GM23338 (cell line): ENCODE results near the gene SNORC. TPM values are rescaled to one million over a fixed set of nuclear protein-coding genes. Genes with fewer than 3 reads are reported as not detected.

Source experiments
- ATAC-seq: fragments of 200-7000 bp; cut with Tn5 transposase; 3 replicates; pipeline ENCODE4 v1.9.1; 2020
- DNase-seq: peaks from one replicate; pipeline ENCODE4 v3.0.0-alpha.2; 2015; ENCODE audit warnings: low spot score
- H2AFZ ChIP-seq: fragments of 200-600 bp; sonication (generic); 2 replicates; pipeline ENCODE4 v1.8.0; 2016; ENCODE audit warnings: antibody characterized with exemption, mild to moderate bottlenecking, moderate library complexity
- H3F3A ChIP-seq: fragments of 200-600 bp; sonication (generic); replicated peaks from 2 replicates; pipeline ENCODE4 v1.8.0; 2017; ENCODE audit warnings: antibody characterized with exemption, mixed run types, low read depth
- H3K27ac ChIP-seq: fragments of 200-600 bp; sonication (generic); 2 replicates; pipeline ENCODE4 v1.6.1; 2016; ENCODE audit warnings: low read depth
- H3K27me3 ChIP-seq: fragments of 200-600 bp; sonication (generic); 2 replicates; pipeline ENCODE4 v1.8.0; 2016; ENCODE audit warnings: mild to moderate bottlenecking, mixed run types, moderate library complexity; ENCODE audit not compliant: insufficient read depth
- H3K36me3 ChIP-seq: fragments of 200-600 bp; sonication (generic); 2 replicates; pipeline ENCODE4 v1.8.0; 2016; ENCODE audit warnings: mild to moderate bottlenecking; ENCODE audit not compliant: insufficient read depth
- H3K4me1 ChIP-seq: fragments of 200-600 bp; sonication (generic); 2 replicates; pipeline ENCODE4 v1.8.0; 2016; ENCODE audit warnings: mild to moderate bottlenecking, moderate library complexity; ENCODE audit not compliant: insufficient read depth
- H3K4me2 ChIP-seq: fragments of 200-600 bp; sonication (generic); 2 replicates; pipeline ENCODE4 v1.7.1; 2017; ENCODE audit warnings: mixed run types
- H3K4me3 ChIP-seq: fragments of 200-600 bp; sonication (generic); 2 replicates; pipeline ENCODE4 v1.6.1; 2016; ENCODE audit warnings: mixed run types
- H3K79me2 ChIP-seq: fragments of 200-600 bp; sonication (generic); replicated peaks from 2 replicates; pipeline ENCODE4 v1.8.0; 2017; ENCODE audit warnings: mild to moderate bottlenecking; ENCODE audit not compliant: insufficient read depth
- H3K9me2 ChIP-seq: fragments of 200-600 bp; sonication (generic); 2 replicates; pipeline ENCODE4 v1.8.0; 2017; ENCODE audit not compliant: insufficient read depth
- H4K20me1 ChIP-seq: fragments of 200-600 bp; sonication (generic); replicated peaks from 2 replicates; pipeline ENCODE4 v1.8.0; 2017; ENCODE audit warnings: mild to moderate bottlenecking; ENCODE audit not compliant: insufficient read depth
- H3K27ac Mint-ChIP-seq: 2 replicates; pipeline ENCODE4 v1.8.0; 2020; ENCODE audit warnings: inconsistent platforms, mild to moderate bottlenecking, moderate library complexity, mixed read lengths
- H3K27me3 Mint-ChIP-seq: 3 replicates; pipeline ENCODE4 v1.8.0; 2022; ENCODE audit warnings: low read depth, mild to moderate bottlenecking, moderate library complexity, mixed read lengths, inconsistent platforms; ENCODE audit not compliant: insufficient read depth, poor library complexity
- H3K36me3 Mint-ChIP-seq: 3 replicates; pipeline ENCODE4 v1.8.0; 2021; ENCODE audit warnings: low read depth, mild to moderate bottlenecking, inconsistent platforms, moderate library complexity, mixed read lengths
- H3K4me1 Mint-ChIP-seq: 3 replicates; pipeline ENCODE4 v1.8.0; 2020; ENCODE audit warnings: mild to moderate bottlenecking, inconsistent platforms, mixed read lengths
- H3K4me3 Mint-ChIP-seq: 3 replicates; pipeline ENCODE4 v1.8.0; 2021; ENCODE audit warnings: moderate library complexity, mild to moderate bottlenecking, inconsistent platforms, mixed read lengths
- H3K9me3 Mint-ChIP-seq: 3 replicates; pipeline ENCODE4 v1.8.0; 2020; ENCODE audit warnings: moderate library complexity, mild to moderate bottlenecking, inconsistent platforms, mixed read lengths
- CREB1 ChIP-seq: fragments of 250-450 bp; sonication (Bioruptor Pico); IDR thresholded peaks from 2 replicates; pipeline ENCODE4 v1.5.0; 2020; ENCODE audit warnings: low read depth, mild to moderate bottlenecking, moderate library complexity
- EZH2 ChIP-seq: fragments of 200-600 bp; sonication (generic); IDR thresholded peaks from one replicate; pipeline ENCODE4 v1.8.0; 2017; ENCODE audit warnings: antibody characterized with exemption, mild to moderate bottlenecking, low read depth; ENCODE audit not compliant: unreplicated experiment
- EZH2phosphoT487 ChIP-seq: fragments of 200-600 bp; sonication (generic); IDR thresholded peaks from one replicate; pipeline ENCODE4 v1.8.1; 2018; ENCODE audit warnings: antibody characterized with exemption; ENCODE audit not compliant: unreplicated experiment
- JUNB ChIP-seq: IDR thresholded peaks from one replicate; pipeline ENCODE4 v1.6.1; 2016; ENCODE audit warnings: antibody characterized with exemption; ENCODE audit not compliant: unreplicated experiment
- NANOG ChIP-seq: IDR thresholded peaks from 2 replicates; pipeline ENCODE4 v1.6.1; 2016; ENCODE audit warnings: antibody characterized with exemption, borderline replicate concordance
- POLR2AphosphoS5 ChIP-seq: IDR thresholded peaks from 2 replicates; pipeline ENCODE4 v1.6.1; 2016; ENCODE audit warnings: antibody characterized with exemption, low read depth
- STAT1 ChIP-seq: IDR thresholded peaks from one replicate; pipeline ENCODE4 v1.6.1; 2016; ENCODE audit warnings: antibody characterized with exemption; ENCODE audit not compliant: unreplicated experiment
- ZNF114 ChIP-seq: fragments of 250-450 bp; sonication (Bioruptor Pico); IDR thresholded peaks from 2 replicates; pipeline ENCODE4 v1.5.0; 2020; ENCODE audit warnings: mild to moderate bottlenecking, moderate library complexity
- ZNF331 ChIP-seq: fragments of 250-450 bp; sonication (Bioruptor Pico); IDR thresholded peaks from 2 replicates; pipeline ENCODE4 v1.5.0; 2020; ENCODE audit warnings: low read depth, mild to moderate bottlenecking, moderate library complexity
- polyA plus RNA-seq: library from polyadenylated mRNA; unstranded; fragments of >200 nt; fragmentation: Nextera tagmentation; extraction: Ambion mirVana; gene quantifications from 2 replicates; pipeline ENCODE4 v1.2.1, GENCODE V29; 2016
- total RNA-seq: library from RNA; depleted of rRNA; stranded (reverse); fragments of >200 nt; shearing (Covaris generic); gene quantifications from 2 replicates; pipeline ENCODE4 v1.2.3, GENCODE V29; 2014
- TF ChIP-seq, protein P1 (sequence below): IDR thresholded peaks from one replicate; pipeline ENCODE4 v1.6.1; 2018; ENCODE audit warnings: antibody characterized with exemption; ENCODE audit not compliant: unreplicated experiment
- TF ChIP-seq, protein P2 (sequence below): IDR thresholded peaks from 2 replicates; pipeline ENCODE4 v1.6.1; 2016; ENCODE audit warnings: antibody characterized with exemption
- TF ChIP-seq, protein P3 (sequence below): fragments of 250-450 bp; sonication (Bioruptor Pico); IDR thresholded peaks from 2 replicates; pipeline ENCODE4 v1.5.0; 2020; ENCODE audit warnings: mild to moderate bottlenecking, moderate library complexity
- TF ChIP-seq, protein P4 (sequence below), 2 experiments: fragments of 200-600 bp in 1 of 2; sonication (generic) in 1 of 2; conservative IDR thresholded peaks; 2 replicates each; pipeline versions ENCODE4 v1.5.1 to v1.6.1; 2016 to 2017; ENCODE audit warnings: antibody characterized with exemption in 2 of 2, low read depth in 2 of 2, mild to moderate bottlenecking in 2 of 2, moderate library complexity in 1 of 2

Gene SNORC
- total and polyA plus RNA-seq, 2 experiments from 2014 or later: 0.80 to 1.6 TPM

DNA sequence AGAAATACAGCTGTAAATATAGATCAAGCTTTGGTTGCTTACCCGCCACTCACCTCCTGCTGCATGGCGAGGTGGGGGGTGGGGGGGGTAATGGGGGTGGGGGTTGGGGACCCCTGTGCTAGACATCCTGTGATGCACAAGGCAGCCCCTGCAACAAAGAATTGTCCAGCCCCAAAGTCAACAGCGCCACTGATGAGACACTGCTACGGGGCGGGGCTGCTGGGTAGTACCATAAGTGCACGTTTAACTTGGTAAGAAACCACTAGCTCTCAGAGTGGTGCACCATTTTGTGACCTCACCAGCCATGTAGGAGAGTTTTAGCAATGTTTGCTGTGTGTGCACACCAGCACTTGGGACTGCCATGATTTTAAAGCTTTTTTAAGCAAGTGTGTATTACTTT, 40.3 kb downstream of the SNORC start:
- Histone ChIP-seq H3K27ac (no peak overlapping the region), H3K9me2 (no peaks in the 10 kb centered on the region), H3K79me2 (no peaks in the 10 kb centered on the region), H3K4me1 (no peaks in the 10 kb centered on the region), H3F3A (no peaks in the 10 kb centered on the region), H3K4me2 (no peak overlapping the region), H3K27me3 (no peaks in the 10 kb centered on the region), H3K36me3 (0 out of 2 replicates have a peak, but pooled peaks cover 6% of the 10 kb centered on the region), H3K4me3 (no peak overlapping the region), H2AFZ (no peak overlapping the region), H4K20me1 (no peaks in the 10 kb centered on the region)
- Mint-ChIP-seq H3K27me3 (peaks cover 6% of the 10 kb centered on the region), H3K4me1 (no peaks in the 10 kb centered on the region), H3K36me3 (peaks cover 16% of the 10 kb centered on the region), H3K4me3 (no peak overlapping the region), H3K27ac (no peak overlapping the region), H3K9me3 (peaks cover 30% of the 10 kb centered on the region)
- TF ChIP-seq EZH2phosphoT487 (no peak), EZH2 (no peak), NANOG (no peak), JUNB (no peak), STAT1 (no peak), ZNF331 (CRISPR knock-in tag) (no peak), ZNF114 (no peak), CREB1 (CRISPR knock-in tag) (no peak), POLR2AphosphoS5 (no peak)
- TF ChIP-seq, protein P1, sequence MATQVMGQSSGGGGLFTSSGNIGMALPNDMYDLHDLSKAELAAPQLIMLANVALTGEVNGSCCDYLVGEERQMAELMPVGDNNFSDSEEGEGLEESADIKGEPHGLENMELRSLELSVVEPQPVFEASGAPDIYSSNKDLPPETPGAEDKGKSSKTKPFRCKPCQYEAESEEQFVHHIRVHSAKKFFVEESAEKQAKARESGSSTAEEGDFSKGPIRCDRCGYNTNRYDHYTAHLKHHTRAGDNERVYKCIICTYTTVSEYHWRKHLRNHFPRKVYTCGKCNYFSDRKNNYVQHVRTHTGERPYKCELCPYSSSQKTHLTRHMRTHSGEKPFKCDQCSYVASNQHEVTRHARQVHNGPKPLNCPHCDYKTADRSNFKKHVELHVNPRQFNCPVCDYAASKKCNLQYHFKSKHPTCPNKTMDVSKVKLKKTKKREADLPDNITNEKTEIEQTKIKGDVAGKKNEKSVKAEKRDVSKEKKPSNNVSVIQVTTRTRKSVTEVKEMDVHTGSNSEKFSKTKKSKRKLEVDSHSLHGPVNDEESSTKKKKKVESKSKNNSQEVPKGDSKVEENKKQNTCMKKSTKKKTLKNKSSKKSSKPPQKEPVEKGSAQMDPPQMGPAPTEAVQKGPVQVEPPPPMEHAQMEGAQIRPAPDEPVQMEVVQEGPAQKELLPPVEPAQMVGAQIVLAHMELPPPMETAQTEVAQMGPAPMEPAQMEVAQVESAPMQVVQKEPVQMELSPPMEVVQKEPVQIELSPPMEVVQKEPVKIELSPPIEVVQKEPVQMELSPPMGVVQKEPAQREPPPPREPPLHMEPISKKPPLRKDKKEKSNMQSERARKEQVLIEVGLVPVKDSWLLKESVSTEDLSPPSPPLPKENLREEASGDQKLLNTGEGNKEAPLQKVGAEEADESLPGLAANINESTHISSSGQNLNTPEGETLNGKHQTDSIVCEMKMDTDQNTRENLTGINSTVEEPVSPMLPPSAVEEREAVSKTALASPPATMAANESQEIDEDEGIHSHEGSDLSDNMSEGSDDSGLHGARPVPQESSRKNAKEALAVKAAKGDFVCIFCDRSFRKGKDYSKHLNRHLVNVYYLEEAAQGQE: no peak
- TF ChIP-seq, protein P2, sequence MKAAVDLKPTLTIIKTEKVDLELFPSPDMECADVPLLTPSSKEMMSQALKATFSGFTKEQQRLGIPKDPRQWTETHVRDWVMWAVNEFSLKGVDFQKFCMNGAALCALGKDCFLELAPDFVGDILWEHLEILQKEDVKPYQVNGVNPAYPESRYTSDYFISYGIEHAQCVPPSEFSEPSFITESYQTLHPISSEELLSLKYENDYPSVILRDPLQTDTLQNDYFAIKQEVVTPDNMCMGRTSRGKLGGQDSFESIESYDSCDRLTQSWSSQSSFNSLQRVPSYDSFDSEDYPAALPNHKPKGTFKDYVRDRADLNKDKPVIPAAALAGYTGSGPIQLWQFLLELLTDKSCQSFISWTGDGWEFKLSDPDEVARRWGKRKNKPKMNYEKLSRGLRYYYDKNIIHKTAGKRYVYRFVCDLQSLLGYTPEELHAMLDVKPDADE: no peak
- TF ChIP-seq, protein P3, sequence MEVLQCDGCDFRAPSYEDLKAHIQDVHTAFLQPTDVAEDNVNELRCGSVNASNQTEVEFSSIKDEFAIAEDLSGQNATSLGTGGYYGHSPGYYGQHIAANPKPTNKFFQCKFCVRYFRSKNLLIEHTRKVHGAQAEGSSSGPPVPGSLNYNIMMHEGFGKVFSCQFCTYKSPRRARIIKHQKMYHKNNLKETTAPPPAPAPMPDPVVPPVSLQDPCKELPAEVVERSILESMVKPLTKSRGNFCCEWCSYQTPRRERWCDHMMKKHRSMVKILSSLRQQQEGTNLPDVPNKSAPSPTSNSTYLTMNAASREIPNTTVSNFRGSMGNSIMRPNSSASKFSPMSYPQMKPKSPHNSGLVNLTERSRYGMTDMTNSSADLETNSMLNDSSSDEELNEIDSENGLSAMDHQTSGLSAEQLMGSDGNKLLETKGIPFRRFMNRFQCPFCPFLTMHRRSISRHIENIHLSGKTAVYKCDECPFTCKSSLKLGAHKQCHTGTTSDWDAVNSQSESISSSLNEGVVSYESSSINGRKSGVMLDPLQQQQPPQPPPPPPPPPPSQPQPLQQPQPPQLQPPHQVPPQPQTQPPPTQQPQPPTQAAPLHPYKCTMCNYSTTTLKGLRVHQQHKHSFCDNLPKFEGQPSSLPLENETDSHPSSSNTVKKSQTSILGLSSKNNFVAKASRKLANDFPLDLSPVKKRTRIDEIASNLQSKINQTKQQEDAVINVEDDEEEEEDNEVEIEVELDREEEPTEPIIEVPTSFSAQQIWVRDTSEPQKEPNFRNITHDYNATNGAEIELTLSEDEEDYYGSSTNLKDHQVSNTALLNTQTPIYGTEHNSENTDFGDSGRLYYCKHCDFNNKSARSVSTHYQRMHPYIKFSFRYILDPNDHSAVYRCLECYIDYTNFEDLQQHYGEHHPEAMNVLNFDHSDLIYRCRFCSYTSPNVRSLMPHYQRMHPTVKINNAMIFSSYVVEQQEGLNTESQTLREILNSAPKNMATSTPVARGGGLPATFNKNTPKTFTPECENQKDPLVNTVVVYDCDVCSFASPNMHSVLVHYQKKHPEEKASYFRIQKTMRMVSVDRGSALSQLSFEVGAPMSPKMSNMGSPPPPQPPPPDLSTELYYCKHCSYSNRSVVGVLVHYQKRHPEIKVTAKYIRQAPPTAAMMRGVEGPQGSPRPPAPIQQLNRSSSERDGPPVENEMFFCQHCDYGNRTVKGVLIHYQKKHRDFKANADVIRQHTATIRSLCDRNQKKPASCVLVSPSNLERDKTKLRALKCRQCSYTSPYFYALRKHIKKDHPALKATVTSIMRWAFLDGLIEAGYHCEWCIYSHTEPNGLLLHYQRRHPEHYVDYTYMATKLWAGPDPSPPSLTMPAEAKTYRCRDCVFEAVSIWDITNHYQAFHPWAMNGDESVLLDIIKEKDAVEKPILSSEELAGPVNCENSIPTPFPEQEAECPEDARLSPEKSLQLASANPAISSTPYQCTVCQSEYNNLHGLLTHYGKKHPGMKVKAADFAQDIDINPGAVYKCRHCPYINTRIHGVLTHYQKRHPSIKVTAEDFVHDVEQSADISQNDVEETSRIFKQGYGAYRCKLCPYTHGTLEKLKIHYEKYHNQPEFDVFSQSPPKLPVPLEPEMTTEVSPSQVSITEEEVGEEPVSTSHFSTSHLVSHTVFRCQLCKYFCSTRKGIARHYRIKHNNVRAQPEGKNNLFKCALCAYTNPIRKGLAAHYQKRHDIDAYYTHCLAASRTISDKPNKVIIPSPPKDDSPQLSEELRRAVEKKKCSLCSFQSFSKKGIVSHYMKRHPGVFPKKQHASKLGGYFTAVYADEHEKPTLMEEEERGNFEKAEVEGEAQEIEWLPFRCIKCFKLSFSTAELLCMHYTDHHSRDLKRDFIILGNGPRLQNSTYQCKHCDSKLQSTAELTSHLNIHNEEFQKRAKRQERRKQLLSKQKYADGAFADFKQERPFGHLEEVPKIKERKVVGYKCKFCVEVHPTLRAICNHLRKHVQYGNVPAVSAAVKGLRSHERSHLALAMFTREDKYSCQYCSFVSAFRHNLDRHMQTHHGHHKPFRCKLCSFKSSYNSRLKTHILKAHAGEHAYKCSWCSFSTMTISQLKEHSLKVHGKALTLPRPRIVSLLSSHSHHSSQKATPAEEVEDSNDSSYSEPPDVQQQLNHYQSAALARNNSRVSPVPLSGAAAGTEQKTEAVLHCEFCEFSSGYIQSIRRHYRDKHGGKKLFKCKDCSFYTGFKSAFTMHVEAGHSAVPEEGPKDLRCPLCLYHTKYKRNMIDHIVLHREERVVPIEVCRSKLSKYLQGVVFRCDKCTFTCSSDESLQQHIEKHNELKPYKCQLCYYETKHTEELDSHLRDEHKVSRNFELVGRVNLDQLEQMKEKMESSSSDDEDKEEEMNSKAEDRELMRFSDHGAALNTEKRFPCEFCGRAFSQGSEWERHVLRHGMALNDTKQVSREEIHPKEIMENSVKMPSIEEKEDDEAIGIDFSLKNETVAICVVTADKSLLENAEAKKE (CRISPR knock-in tag): no peak
- TF ChIP-seq, protein P4, sequence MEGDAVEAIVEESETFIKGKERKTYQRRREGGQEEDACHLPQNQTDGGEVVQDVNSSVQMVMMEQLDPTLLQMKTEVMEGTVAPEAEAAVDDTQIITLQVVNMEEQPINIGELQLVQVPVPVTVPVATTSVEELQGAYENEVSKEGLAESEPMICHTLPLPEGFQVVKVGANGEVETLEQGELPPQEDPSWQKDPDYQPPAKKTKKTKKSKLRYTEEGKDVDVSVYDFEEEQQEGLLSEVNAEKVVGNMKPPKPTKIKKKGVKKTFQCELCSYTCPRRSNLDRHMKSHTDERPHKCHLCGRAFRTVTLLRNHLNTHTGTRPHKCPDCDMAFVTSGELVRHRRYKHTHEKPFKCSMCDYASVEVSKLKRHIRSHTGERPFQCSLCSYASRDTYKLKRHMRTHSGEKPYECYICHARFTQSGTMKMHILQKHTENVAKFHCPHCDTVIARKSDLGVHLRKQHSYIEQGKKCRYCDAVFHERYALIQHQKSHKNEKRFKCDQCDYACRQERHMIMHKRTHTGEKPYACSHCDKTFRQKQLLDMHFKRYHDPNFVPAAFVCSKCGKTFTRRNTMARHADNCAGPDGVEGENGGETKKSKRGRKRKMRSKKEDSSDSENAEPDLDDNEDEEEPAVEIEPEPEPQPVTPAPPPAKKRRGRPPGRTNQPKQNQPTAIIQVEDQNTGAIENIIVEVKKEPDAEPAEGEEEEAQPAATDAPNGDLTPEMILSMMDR (conservative IDR thresholded peaks at IDR 0.05; ENCODE audit: low read depth in 2 of 2): no peak
- DNase-seq (no peak), ATAC-seq (no peak)
